Parathyroid adenoma (tissue), 2 donors: ENCODE data around the gene PSMB7.

Experiments
- H2AFZ ChIP-seq: fragments of 300-600 bp; sonication (generic); one replicate; pipeline ENCODE4 v1.7.0; 2017; ENCODE audit warnings: antibody characterized with exemption, mild to moderate bottlenecking
- H3K27ac ChIP-seq: fragments of 300-600 bp; sonication (generic); one replicate; pipeline ENCODE4 v1.7.0; 2017
- H3K27me3 ChIP-seq: fragments of 300-600 bp; sonication (generic); one replicate; pipeline ENCODE4 v1.7.0; 2017; ENCODE audit warnings: low read length; ENCODE audit not compliant: control insufficient read depth, insufficient read depth
- H3K36me3 ChIP-seq: fragments of 300-600 bp; sonication (generic); one replicate; pipeline ENCODE4 v1.7.0; 2017; ENCODE audit warnings: low read length; ENCODE audit not compliant: control insufficient read depth, insufficient read depth
- H3K4me1 ChIP-seq: fragments of 300-600 bp; sonication (generic); one replicate; pipeline ENCODE4 v1.7.0; 2017; ENCODE audit warnings: control low read depth
- H3K4me2 ChIP-seq: fragments of 300-600 bp; sonication (generic); one replicate; pipeline ENCODE4 v1.7.0; 2017; ENCODE audit warnings: low read length
- H3K4me3 ChIP-seq: fragments of 300-600 bp; sonication (generic); one replicate; pipeline ENCODE4 v1.7.0; 2017; ENCODE audit warnings: low read depth, low read length
- H3K79me2 ChIP-seq: fragments of 300-600 bp; sonication (generic); one replicate; pipeline ENCODE4 v1.7.0; 2017; ENCODE audit warnings: control low read depth
- H3K9ac ChIP-seq: fragments of 300-600 bp; sonication (generic); one replicate; pipeline ENCODE4 v1.7.0; 2017; ENCODE audit warnings: mild to moderate bottlenecking
- H3K9me3 ChIP-seq: fragments of 300-600 bp; sonication (generic); one replicate; pipeline ENCODE4 v1.7.0; 2017; ENCODE audit warnings: low read length; ENCODE audit not compliant: control insufficient read depth
- TF ChIP-seq, protein P1 (sequence below): fragments of 300-600 bp; sonication (generic); IDR thresholded peaks from one replicate; pipeline ENCODE4 v1.7.0; 2017; ENCODE audit warnings: antibody characterized with exemption, mild to moderate bottlenecking
- donor health status: primary hyperparathyroidism.

PSMB7 gene

DNA sequence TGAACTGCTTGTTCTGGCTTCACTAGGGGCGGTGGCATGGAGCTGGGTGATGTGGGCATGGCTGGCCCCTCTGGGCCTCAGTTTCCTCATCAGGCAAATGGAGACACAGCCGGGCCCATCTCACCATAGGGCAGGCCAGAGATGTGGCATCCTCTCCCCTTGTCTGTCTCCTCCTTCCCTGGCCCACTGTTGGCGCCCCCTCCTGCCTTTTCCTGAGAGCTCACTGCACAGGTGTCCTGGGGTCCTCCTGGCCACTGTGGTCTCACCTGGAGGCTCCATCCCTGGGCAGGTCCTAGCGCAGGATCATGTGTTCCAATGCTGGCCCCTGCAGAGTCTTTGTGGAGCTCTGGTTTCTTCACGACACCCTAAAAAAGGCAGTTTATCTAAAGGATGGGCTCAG is 104.0 kb downstream of the PSMB7 start:
- no peaks in the 10 kb centered on the region for H3K36me3 ChIP-seq
- no peaks in the 10 kb centered on the region for H3K4me1 ChIP-seq
- H3K79me2 ChIP-seq = no peaks in the 10 kb centered on the region
- TF ChIP-seq, protein P1, sequence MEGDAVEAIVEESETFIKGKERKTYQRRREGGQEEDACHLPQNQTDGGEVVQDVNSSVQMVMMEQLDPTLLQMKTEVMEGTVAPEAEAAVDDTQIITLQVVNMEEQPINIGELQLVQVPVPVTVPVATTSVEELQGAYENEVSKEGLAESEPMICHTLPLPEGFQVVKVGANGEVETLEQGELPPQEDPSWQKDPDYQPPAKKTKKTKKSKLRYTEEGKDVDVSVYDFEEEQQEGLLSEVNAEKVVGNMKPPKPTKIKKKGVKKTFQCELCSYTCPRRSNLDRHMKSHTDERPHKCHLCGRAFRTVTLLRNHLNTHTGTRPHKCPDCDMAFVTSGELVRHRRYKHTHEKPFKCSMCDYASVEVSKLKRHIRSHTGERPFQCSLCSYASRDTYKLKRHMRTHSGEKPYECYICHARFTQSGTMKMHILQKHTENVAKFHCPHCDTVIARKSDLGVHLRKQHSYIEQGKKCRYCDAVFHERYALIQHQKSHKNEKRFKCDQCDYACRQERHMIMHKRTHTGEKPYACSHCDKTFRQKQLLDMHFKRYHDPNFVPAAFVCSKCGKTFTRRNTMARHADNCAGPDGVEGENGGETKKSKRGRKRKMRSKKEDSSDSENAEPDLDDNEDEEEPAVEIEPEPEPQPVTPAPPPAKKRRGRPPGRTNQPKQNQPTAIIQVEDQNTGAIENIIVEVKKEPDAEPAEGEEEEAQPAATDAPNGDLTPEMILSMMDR = no peak
- no peak overlapping the region for H3K4me3 ChIP-seq
- no peak overlapping the region for H3K4me2 ChIP-seq
- no peaks in the 10 kb centered on the region for H3K27me3 ChIP-seq
- no peak overlapping the region for H2AFZ ChIP-seq
- no peak overlapping the region for H3K27ac ChIP-seq
- no peak overlapping the region for H3K9ac ChIP-seq
- no peaks in the 10 kb centered on the region for H3K9me3 ChIP-seq

DNA sequence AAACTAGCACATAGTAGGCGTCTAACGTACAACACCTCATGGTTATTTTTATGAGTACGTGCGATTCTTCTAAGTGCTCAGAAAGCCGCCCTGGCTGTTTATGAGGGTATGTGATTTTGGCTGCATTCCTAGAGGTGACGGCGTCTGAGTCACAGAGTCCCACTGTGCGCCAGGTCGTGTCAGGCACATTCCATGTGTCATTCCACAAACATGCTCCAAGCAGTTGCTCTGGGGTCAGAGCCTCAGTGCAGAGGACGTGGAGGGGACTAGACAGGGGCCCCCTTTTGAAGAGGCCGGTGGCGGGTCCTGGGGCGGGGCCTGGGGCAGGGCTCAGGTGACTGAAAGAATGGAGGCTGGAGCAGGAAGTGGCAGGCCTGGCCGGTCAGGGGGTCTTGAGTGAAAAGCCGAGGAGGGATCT is 105.6 kb downstream of the PSMB7 start:
- no peak overlapping the region for H3K9ac ChIP-seq
- no peak overlapping the region for H3K27ac ChIP-seq
- H3K79me2 ChIP-seq = no peaks in the 10 kb centered on the region
- TF ChIP-seq, protein P1 = no peak
- H2AFZ ChIP-seq = no peak overlapping the region
- no peak overlapping the region for H3K4me2 ChIP-seq
- H3K4me3 ChIP-seq = no peak overlapping the region
- no peaks in the 10 kb centered on the region for H3K36me3 ChIP-seq
- H3K4me1 ChIP-seq = no peaks in the 10 kb centered on the region
- no peaks in the 10 kb centered on the region for H3K27me3 ChIP-seq
- no peaks in the 10 kb centered on the region for H3K9me3 ChIP-seq

DNA sequence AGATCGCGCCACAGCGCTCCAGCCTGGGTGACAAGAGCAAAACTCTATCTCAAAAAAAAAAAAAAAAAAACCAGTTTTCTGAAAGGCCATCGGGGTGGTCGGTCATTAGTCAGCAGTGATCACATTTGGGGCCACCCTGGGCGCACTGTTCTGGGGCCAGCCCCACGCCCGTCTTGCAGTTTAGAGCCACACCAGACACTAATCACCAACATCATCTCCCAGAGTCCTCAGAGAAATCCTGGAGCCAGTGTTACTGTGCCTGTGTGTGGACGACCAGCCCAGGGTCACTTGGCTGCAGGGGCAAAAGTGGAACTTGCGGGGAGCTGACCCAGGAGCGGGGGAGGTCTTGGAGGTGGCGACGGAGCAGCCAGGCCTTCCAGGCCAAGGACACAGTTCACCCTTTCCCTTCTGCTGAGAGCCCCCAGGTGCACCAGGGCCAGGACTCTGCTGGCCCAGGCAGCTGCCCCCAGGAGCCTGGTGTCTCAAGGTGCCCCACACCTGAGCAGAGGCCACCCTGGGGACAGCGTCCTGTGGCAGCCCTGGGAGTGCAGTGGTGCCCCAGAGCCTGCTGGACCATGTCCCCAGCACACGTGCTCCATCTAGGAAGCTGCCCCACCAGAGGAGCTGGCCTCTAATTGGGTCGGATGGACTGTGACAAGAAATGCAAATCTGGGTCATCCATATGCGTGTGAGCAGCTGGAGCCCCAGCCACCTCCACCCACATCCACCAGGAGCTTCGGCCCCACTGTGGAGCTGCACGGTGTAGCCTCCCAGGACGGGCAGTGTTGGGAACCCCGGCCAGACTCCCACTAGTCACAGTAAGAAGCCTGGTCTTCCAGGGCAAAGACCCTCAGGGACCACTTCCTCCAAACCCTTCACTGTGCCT is 106.4 kb downstream of the PSMB7 start:
- H3K27ac ChIP-seq = no peak overlapping the region
- no peaks in the 10 kb centered on the region for H3K36me3 ChIP-seq

DNA sequence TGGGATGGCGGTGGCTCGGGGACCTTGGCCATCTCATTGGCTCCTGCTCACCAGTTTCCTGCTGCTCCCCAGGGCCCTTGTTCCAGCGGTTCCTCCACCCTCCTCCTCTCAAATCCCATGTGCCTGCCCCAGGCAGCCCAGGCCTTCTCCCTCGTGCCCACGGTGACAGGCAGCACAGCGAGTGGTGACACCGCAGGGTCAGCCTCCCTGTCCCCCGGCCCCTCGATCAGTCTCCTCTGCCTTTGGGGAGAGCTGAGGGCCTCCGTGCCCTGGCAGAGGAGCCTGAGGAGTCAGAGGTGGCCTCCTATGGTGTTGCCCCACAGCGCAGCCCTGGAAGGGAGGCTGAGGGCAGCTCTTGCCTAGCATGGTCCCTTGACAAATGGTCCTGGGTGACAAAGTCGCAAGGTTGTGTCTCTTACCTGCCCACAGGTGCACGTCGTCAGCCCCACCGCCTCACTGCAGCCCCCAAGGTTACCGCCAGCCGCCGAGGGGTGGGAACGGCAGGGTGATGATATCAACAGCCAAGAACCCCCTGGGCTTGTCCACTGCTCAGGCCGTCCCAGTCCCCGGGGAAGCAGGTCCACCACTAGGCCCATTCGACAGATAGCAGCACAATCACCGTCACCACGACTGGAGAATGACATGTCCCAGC is 107.7 kb downstream of the PSMB7 start:
- Histone ChIP-seq H3K27me3 (no peaks in the 10 kb centered on the region), H2AFZ (no peak overlapping the region), H3K27ac (no peak overlapping the region), H3K36me3 (no peaks in the 10 kb centered on the region), H3K9me3 (no peaks in the 10 kb centered on the region), H3K9ac (no peak overlapping the region), H3K4me2 (no peak overlapping the region), H3K4me3 (no peak overlapping the region), H3K4me1 (no peaks in the 10 kb centered on the region), H3K79me2 (no peaks in the 10 kb centered on the region)
- TF ChIP-seq, protein P1 = no peak

More for the DNA sequence above, 106.4 kb downstream of the PSMB7 start:
- no peak overlapping the region for H3K4me2 ChIP-seq
- no peak overlapping the region for H3K9ac ChIP-seq
- no peak overlapping the region for H2AFZ ChIP-seq
- no peaks in the 10 kb centered on the region for H3K9me3 ChIP-seq
- no peaks in the 10 kb centered on the region for H3K27me3 ChIP-seq
- no peaks in the 10 kb centered on the region for H3K79me2 ChIP-seq
- H3K4me1 ChIP-seq = no peaks in the 10 kb centered on the region
- TF ChIP-seq, protein P1 = no peak
- no peak overlapping the region for H3K4me3 ChIP-seq
